HG03064 (cell line): ENCODE results near the gene CDON.
"Not testable (repeated sequence)": the region's sequence is repeated elsewhere in the genome, so short reads cannot be mapped to it uniquely, and the experiment has no call there.

Source experiments
- ATAC-seq: cut with Tn5 transposase; IDR thresholded peaks from one replicate; pipeline ENCODE4 v1.9.1; 2021; ENCODE audit warnings: low read depth; ENCODE audit not compliant: unreplicated experiment

CDON gene

GRCh38 chr11:125931116-125931515, 131.6 kb downstream of the CDON start:
- no peak for ATAC-seq

DNA sequence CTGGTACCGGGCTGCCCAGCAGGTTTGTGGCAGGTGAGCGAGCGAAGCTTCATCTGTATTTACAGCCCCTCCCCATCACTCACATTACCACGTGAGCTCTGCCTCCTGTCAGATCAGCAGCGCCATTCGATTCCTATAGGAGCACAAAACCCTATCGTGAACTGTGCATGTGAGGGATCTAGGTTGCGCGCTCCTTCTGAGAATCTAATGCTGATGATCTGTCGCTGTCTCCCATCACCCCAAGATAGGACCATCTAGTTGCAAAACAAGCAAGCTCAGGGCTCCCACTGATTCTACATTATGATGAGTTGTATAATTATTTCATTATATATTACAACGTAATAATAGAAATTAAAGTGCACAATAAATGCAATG, 132.6 kb downstream of the CDON start:
- ATAC-seq, result no peak

- no peak for ATAC-seq
These were observed 133.1 kb downstream of the CDON start for GRCh38 chr11:125929445-125930075.

DNA sequence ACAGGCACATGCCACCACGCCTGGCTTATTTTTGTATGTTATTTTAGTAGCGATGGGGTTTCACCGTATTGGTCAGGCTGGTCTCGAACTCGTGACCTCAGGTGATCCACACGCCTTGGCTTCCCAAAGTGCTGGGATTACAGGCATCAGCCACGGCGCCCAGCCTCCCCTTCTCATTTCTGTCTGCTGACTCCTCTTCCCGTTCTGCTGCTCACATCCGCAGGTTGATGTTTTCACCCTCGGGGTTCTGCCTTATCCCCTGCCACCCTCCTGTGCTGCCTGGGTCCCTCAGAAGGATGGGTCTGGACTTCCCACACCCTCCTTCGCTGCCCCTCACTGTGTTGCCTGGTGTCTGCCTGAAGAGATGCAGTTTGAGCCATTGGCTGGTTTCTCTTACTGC, 136.0 kb downstream of the CDON start:
- no peak for ATAC-seq

DNA sequence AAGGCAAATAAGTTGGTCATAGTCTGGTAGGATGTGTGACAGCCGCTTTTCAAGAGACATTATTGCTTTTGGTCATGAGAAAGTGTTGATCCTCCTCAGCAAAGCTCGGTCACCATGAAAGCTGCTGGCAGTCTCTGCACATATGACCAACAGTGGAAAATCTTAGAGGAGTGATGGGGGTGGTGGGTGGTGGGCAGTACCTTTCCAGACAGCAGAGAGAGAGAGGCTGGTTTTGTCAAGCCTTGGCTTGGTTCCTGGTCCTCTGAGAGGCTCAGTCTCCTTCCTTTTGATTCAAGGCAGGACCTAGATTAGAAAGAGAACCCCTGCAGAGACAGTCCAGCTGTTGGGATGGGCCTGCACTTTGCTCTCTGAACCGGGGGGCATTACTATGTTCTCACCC, 136.9 kb downstream of the CDON start:
- ATAC-seq, result no peak

DNA sequence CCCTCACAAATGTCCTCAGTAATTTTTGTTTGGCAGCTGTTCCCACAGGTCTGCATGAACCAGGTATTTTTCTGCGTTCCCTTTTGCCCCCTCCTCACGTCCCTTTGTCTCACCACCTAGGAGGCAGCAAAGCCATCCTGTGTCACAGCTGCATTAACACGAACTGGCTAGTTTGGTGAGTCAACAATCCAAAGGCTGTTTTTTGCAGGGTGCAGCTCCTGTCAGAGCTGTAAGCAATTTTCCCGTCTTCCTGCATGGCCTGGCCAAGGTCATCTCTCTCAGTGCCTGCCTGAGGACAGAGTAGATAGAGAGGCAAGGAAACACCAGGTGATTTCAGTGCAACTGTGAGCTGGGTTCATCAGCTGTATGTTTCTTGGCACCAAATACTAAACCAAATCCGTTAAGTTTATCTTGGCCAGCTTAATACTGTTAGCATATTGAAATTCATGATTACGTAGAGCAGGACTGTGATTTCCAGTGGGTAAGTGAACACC, 137.4 kb downstream of the CDON start:
- ATAC-seq, result no peak

GRCh38 chr11:125924384-125925007, 138.2 kb downstream of the CDON start:
- no peak for ATAC-seq

DNA sequence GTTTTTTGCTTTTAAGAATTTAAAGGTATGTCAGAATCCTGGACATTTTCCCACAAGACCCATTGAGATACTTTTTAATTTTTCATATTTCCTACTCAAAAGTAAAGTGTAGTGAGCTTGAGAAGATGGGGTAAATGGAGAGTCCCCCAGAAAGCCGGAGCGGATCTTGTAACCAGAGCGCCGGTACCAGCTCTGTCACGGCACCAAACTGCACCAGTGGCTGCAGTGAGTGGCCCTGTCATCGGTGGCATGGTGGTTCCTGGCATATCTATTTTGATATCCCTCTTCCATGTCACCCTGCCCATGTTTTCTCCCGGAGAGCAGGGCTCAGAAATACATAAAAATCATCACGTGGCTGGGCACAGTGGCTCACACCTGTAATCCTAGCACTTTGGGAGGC, 139.0 kb downstream of the CDON start:
- ATAC-seq, result no peak

- ATAC-seq, result no peak
These were observed 139.6 kb downstream of the CDON start for GRCh38 chr11:125923012-125923579.

- ATAC-seq, result no peak
These were observed 140.5 kb downstream of the CDON start for GRCh38 chr11:125922156-125922555.

DNA sequence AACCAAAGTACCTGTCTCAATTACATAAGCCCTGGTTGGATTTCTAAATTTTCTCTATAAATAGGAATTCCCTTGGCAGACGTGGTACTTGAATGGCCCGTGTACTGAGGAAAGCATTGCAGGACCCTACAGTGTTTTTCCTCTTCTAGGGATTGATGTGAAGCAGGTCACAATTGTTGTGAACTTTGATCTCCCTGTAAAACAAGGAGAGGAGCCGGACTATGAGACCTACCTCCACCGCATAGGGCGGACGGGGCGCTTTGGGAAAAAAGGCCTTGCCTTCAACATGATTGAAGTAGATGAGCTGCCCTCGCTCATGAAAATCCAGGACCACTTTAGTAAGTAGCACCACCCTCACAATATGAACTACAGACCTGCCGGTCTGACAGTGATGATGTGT, 141.6 kb downstream of the CDON start:
- no peak for ATAC-seq

GRCh38 chr11:125918140-125918840, 144.4 kb downstream of the CDON start:
- ATAC-seq, result no peak

DNA sequence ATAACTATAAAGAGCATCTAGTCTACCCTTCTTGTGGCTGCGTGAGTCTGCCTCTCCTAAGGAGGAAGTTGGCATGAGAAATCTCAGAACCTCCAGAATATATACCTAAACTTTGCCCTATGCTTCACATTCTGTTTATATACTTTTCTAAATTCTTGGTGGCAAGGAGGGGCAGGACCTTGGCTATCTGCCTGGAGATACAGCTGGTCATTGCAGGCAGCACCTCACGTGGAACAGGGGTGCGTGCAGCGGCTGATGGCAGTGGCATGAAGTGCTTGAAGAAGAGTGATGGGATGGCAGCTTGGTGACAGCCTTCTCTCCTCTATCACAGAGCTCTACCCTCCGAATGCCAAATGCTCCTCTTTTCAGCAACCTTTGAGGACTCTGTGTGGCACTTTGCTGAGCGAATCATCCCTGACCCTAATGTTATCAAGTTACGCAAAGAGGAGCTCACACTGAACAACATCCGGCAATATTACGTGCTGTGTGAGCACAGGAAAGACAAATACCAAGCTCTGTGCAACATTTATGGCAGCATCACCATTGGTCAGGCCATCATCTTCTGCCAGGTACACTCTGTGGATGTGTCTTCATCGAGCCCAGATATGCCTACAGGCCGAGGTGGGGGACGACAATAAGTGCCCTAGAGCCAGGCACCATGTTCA, 145.9 kb downstream of the CDON start:
- ATAC-seq, result no peak

DNA sequence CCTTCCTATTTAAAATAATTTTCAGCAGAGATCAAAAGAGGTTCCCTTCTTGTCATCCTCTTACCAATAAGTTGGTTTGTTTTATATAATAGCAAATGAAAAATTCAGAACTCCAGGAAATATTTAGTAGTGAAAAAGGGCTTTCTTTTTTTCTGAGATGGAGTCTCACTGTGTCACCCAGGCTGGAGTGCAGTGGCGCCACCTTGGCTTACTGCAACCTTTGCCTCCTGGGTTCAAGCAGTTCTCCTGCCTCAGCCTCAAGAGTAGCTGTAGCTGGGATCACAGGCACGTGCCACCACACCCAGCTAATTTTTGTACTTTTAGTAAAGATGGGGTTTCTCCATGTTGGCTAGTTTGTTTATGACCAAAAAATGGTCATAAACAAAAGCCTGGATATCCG, 148.1 kb downstream of the CDON start:
- not testable (repeated sequence) for ATAC-seq

GRCh38 chr11:125910226-125910849, 152.3 kb downstream of the CDON start:
- no peak for ATAC-seq
